Measurements from ENCODE around the gene NEGR1. TPM values are rescaled to one million over a fixed set of nuclear protein-coding genes. Genes with fewer than 3 reads are reported as not detected.

NEGR1 gene
- total and polyA plus RNA-seq, 4 donors = 0.08 to 0.14 (median 0.12) TPM; not detected in 1

DNA sequence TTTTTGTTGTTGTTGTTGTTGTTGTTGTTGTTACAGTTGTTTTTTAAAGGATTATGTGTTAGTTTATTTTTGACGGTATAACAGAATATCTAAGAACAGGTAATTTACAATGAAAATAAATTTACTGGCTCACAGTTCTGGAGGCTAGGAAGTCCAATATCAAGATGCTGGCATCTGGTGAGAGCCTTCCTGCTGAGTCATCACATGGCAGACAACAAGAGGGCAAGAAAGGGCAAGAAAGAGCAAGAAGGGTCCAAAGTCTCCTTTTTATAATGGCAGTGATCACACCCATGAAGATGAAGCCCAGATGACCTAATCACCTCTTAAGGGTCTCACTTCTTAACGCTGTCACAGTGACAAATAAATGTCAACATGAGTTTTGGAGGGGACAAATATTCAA is 142.1 kb downstream of the NEGR1 start:
- no peaks in the 10 kb centered on the region for H3K9me3 ChIP-seq (ENCODE audit: control insufficient read depth in 4 of 4, low read length in 3 of 4)
- TF ChIP-seq JUND (IDR thresholded peaks at IDR 0.05) (no peak), HNF4A (conservative IDR thresholded peaks at IDR 0.05) (no peak), HNF4G (IDR thresholded peaks at IDR 0.05) (no peak)
- H3K9ac ChIP-seq (ENCODE audit: low read depth in 1 of 2, low read length in 2 of 2) = no peak overlapping the region
- DNase-seq (ENCODE audit: low spot score) = no peak
- H3K27me3 ChIP-seq (ENCODE audit: control insufficient read depth in 4 of 4, insufficient read depth in 4 of 4, low read length in 3 of 4) = no peaks in the 10 kb centered on the region
- WGBS = 66% methylated on average over 2 of the region's 2 CpGs
- H3K27ac ChIP-seq (ENCODE audit: low read depth in 1 of 2, low read length in 2 of 2) = no peak overlapping the region
- H3K36me3 ChIP-seq (ENCODE audit: control insufficient read depth in 4 of 4, insufficient read depth in 3 of 4, low read depth in 1 of 4, low read length in 3 of 4) = no peaks in the 10 kb centered on the region
- H3K4me1 ChIP-seq (ENCODE audit: control insufficient read depth in 4 of 4, insufficient read depth in 4 of 4, low read length in 3 of 4) = no peaks in the 10 kb centered on the region
- no peak overlapping the region for H3K4me3 ChIP-seq (ENCODE audit: low read depth in 1 of 3, low read length in 3 of 3)

DNA sequence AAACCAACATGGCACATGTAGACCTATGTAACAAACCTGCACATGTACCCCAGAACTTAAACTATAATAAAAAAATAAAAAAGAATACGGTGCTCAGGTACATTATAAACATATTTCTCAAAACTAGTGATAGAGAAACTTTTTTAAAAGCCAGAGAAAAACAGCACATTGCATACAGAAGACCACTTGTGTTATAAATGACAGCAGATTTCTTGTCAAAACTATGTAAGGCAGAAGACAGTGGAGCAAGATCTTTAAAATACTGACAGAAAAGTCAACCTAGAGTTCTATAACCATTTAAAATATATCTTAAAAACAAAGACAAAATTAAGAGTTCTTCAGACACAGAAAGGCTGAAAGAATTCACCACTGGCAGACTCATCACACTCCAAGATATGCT is 144.7 kb downstream of the NEGR1 start:
- H3K9ac ChIP-seq (ENCODE audit: low read depth in 1 of 2, low read length in 2 of 2) = no peak overlapping the region
- no peak for DNase-seq (ENCODE audit: low spot score)
- no peaks in the 10 kb centered on the region for H3K4me1 ChIP-seq (ENCODE audit: control insufficient read depth in 4 of 4, insufficient read depth in 4 of 4, low read length in 3 of 4)
- no peak overlapping the region for H3K27ac ChIP-seq (ENCODE audit: low read depth in 1 of 2, low read length in 2 of 2)
- no peak overlapping the region for H3K4me3 ChIP-seq (ENCODE audit: low read depth in 1 of 3, low read length in 3 of 3)
- no peaks in the 10 kb centered on the region for H3K9me3 ChIP-seq (ENCODE audit: control insufficient read depth in 4 of 4, low read length in 3 of 4)
- H3K36me3 ChIP-seq (ENCODE audit: control insufficient read depth in 4 of 4, insufficient read depth in 3 of 4, low read depth in 1 of 4, low read length in 3 of 4) = no peaks in the 10 kb centered on the region
- 69% methylated on average over 1 of the region's 1 CpG for WGBS
- no peaks in the 10 kb centered on the region for H3K27me3 ChIP-seq (ENCODE audit: control insufficient read depth in 4 of 4, insufficient read depth in 4 of 4, low read length in 3 of 4)
- TF ChIP-seq HNF4A (conservative IDR thresholded peaks at IDR 0.05) (no peak), JUND (IDR thresholded peaks at IDR 0.05) (no peak), SP1 (IDR thresholded peaks at IDR 0.05) (no peak), TAF1 (conservative IDR thresholded peaks at IDR 0.05) (no peak), FOXA1 (IDR thresholded peaks at IDR 0.05) (no peak), RAD21 (IDR thresholded peaks at IDR 0.05) (no peak), EGR1 (IDR thresholded peaks at IDR 0.05; ENCODE audit: low read depth in 2 of 2) (no peak), YY1 (IDR thresholded peaks at IDR 0.05) (no peak), HNF4G (IDR thresholded peaks at IDR 0.05) (no peak), FOXA2 (IDR thresholded peaks at IDR 0.05) (no peak), RXRA (IDR thresholded peaks at IDR 0.05) (no peak), GABPA (IDR thresholded peaks at IDR 0.05 in 1 of 2, conservative IDR thresholded peaks at IDR 0.05 in 1 of 2) (no peak), NR2F2 (IDR thresholded peaks at IDR 0.05) (no peak)
- TF ChIP-seq, protein P1, sequence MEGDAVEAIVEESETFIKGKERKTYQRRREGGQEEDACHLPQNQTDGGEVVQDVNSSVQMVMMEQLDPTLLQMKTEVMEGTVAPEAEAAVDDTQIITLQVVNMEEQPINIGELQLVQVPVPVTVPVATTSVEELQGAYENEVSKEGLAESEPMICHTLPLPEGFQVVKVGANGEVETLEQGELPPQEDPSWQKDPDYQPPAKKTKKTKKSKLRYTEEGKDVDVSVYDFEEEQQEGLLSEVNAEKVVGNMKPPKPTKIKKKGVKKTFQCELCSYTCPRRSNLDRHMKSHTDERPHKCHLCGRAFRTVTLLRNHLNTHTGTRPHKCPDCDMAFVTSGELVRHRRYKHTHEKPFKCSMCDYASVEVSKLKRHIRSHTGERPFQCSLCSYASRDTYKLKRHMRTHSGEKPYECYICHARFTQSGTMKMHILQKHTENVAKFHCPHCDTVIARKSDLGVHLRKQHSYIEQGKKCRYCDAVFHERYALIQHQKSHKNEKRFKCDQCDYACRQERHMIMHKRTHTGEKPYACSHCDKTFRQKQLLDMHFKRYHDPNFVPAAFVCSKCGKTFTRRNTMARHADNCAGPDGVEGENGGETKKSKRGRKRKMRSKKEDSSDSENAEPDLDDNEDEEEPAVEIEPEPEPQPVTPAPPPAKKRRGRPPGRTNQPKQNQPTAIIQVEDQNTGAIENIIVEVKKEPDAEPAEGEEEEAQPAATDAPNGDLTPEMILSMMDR (IDR thresholded peaks at IDR 0.05; ENCODE audit: low read depth, low read length, missing input control) = no peak
- TF ChIP-seq, protein P2, sequence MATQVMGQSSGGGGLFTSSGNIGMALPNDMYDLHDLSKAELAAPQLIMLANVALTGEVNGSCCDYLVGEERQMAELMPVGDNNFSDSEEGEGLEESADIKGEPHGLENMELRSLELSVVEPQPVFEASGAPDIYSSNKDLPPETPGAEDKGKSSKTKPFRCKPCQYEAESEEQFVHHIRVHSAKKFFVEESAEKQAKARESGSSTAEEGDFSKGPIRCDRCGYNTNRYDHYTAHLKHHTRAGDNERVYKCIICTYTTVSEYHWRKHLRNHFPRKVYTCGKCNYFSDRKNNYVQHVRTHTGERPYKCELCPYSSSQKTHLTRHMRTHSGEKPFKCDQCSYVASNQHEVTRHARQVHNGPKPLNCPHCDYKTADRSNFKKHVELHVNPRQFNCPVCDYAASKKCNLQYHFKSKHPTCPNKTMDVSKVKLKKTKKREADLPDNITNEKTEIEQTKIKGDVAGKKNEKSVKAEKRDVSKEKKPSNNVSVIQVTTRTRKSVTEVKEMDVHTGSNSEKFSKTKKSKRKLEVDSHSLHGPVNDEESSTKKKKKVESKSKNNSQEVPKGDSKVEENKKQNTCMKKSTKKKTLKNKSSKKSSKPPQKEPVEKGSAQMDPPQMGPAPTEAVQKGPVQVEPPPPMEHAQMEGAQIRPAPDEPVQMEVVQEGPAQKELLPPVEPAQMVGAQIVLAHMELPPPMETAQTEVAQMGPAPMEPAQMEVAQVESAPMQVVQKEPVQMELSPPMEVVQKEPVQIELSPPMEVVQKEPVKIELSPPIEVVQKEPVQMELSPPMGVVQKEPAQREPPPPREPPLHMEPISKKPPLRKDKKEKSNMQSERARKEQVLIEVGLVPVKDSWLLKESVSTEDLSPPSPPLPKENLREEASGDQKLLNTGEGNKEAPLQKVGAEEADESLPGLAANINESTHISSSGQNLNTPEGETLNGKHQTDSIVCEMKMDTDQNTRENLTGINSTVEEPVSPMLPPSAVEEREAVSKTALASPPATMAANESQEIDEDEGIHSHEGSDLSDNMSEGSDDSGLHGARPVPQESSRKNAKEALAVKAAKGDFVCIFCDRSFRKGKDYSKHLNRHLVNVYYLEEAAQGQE (IDR thresholded peaks at IDR 0.05) = no peak
- TF ChIP-seq, protein P3, sequence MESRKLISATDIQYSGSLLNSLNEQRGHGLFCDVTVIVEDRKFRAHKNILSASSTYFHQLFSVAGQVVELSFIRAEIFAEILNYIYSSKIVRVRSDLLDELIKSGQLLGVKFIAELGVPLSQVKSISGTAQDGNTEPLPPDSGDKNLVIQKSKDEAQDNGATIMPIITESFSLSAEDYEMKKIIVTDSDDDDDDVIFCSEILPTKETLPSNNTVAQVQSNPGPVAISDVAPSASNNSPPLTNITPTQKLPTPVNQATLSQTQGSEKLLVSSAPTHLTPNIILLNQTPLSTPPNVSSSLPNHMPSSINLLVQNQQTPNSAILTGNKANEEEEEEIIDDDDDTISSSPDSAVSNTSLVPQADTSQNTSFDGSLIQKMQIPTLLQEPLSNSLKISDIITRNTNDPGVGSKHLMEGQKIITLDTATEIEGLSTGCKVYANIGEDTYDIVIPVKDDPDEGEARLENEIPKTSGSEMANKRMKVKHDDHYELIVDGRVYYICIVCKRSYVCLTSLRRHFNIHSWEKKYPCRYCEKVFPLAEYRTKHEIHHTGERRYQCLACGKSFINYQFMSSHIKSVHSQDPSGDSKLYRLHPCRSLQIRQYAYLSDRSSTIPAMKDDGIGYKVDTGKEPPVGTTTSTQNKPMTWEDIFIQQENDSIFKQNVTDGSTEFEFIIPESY (IDR thresholded peaks at IDR 0.05) = no peak
- TF ChIP-seq, protein P4, sequence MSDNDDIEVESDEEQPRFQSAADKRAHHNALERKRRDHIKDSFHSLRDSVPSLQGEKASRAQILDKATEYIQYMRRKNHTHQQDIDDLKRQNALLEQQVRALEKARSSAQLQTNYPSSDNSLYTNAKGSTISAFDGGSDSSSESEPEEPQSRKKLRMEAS (IDR thresholded peaks at IDR 0.05) = no peak
- TF ChIP-seq, protein P5, sequence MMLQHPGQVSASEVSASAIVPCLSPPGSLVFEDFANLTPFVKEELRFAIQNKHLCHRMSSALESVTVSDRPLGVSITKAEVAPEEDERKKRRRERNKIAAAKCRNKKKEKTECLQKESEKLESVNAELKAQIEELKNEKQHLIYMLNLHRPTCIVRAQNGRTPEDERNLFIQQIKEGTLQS (IDR thresholded peaks at IDR 0.05) = no peak
